ENCODE data around the gene FAM32A.
A peak's percentile ranks its signal among the peaks of the same experiment; 100 is the strongest.
"Not testable (repeated sequence)": the region's sequence is repeated elsewhere in the genome, so short reads cannot be mapped to it uniquely, and the experiment has no call there.

FAM32A gene

GRCh38 chr19:16166417-16166816, 18.8 kb upstream of the FAM32A start:
- no peak for DNase-seq

DNA sequence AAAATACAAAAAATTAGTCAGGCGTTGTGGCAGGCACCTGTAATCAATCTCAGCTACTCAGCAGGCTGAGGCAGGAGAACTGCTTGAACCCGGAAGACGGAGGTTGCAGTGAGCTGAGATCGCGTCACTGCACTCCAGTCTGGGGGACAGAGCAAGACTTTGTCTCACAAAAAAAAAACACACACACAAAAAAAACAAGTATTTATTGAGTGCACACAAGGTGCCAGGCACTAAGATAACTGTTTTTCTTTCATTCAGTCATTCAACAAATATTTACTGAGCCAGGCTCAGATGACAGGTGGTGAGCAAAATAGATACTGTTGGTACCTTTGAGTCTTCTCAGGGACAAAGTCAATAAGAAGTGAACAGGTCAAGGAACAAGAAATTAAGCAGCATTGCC, 18.2 kb upstream of the FAM32A start:
- DNase-seq = no peak

DNA sequence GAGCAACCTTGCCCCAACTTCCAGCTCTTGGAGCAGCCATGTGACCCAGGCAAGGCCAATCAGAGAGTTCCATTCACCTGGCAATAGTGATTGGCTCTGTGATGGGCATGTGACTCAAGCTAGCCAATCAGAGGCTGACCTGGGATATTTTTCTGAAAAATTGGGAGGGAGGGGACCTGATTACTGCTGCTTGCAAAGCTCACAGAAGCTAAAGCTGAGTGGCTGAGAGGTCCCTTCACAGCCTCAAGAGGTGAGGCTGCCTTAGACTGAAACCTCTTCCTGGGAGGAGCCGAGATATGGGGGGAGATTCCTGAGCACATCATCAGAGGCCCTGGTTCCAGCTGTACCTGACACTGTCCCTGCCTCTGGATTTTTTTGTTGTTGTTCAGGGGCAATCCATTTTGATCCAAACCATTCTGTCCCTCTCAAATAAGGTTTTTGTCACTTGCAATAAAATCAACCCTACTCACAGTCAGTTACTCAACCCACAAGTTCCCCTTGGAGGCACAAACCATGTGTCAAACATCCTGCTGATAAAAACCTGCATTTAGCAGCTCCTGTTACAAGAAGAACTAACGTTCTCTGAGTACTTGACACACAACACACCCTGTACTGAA, 16.6 kb upstream of the FAM32A start:
- DNase-seq = peak; percentile 36

GRCh38 chr19:16170134-16170533, 15.1 kb upstream of the FAM32A start:
- no peak for DNase-seq

GRCh38 chr19:16175954-16176353, 9.3 kb upstream of the FAM32A start:
- DNase-seq = no peak

GRCh38 chr19:16178866-16179265, 6.3 kb upstream of the FAM32A start:
- DNase-seq = not testable (repeated sequence)

- no peak for DNase-seq
These were observed 4.6 kb upstream of the FAM32A start for GRCh38 chr19:16180611-16181010.

DNA sequence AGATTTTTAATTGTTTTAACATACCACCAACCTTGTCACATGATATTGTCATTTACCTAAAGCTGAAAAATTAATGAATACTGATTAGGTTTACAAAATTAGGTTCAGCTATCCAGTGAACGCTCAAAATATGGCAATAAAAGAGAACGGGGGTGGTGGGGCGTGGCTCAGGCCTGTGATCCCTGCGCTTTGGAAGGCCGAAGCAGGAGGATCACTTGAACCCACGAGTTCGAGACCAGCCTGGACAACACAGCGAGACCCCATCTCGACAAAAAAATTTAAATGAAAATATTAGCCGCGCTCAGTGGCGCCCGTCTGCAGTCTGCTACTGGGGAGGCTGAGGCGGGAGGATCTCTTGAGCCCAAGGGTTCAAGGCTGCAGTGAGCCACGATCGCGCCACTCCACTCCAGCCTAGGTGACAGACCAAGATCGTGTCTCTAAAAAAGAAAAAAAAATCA, 516 bp upstream of the FAM32A start:
- no peak for DNase-seq

DNA sequence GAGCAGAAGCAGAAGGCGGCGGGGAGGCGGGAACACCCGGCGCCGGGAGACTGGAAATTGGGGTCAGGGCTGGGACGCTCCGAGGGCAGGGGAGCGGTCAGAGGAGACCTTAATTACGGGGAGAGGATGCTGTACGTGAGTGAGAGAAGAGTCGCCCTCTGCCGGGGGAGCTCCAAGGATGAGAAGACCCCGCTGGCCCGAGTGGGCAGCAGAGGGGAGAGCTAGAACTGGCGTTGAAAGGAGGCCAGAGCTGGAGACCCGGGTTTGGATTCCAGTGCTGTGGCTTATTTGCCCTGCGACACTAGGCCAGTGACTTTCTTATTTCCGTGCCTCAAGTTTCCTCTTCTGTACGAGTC, 536 bp downstream of the FAM32A start:
- DNase-seq = peak; percentile 47

DNA sequence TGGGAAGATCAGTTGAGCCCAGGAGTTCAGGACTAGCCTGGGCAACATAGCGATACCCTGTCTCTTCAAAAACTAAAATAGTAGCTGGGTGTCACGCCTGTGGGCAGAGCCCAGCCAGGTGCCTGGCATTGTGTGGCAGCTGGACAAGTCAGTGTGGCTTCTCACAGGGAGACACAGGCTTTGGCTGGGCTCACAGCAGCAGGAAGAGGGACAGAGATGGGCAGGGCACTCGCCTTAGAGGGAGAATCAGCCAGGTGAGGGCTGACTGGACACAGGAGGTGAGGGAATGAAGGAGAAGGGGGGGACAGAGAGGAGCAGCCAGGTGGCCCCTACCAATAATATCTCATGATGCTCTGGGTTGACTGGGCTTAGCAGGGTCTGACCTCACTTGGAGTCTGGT, 3.3 kb downstream of the FAM32A start:
- no peak for DNase-seq

GRCh38 chr19:16190198-16190597, 5.0 kb downstream of the FAM32A start:
- no peak for DNase-seq

DNA sequence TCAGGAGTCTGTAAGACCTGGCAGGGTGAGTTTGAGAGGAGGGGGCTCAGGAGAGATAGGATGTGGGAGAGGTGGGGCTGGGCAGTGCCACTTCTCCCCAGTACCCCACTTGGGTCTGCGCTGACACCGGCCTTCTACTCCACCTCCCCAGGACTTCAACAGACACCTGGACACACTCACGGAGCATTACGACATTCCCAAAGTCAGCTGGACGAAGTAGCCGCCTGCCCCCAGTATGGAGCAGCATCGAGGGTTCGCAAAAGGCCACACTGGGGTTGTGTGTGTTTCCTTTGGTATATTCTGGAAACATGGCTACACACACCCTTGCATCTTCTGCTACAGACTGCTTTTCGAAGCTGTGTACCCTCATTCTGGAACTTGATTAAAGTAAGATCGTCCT, 5.5 kb downstream of the FAM32A start:
- DNase-seq = no peak

- no peak for DNase-seq
These were observed 6.2 kb downstream of the FAM32A start for GRCh38 chr19:16191216-16191908.

DNA sequence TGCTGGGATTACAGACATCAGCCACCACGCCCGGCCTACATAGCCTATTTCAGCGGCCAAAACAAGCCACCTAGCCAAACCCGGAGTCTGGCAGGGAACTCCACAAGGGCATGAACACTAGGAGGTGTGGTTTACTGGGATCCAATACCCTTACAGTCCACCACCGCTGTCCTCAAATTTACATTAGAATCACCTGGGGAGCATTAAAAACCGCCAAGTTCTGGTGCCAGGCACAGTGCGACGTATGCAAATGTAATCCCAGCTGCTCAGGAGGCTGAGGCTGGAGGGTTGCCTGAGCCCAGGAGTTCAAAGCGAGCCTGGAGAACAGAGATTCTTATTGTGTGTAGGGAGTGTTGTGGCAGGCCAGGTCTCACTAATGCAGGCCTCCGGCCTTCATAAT, 8.3 kb downstream of the FAM32A start:
- DNase-seq = no peak

DNA sequence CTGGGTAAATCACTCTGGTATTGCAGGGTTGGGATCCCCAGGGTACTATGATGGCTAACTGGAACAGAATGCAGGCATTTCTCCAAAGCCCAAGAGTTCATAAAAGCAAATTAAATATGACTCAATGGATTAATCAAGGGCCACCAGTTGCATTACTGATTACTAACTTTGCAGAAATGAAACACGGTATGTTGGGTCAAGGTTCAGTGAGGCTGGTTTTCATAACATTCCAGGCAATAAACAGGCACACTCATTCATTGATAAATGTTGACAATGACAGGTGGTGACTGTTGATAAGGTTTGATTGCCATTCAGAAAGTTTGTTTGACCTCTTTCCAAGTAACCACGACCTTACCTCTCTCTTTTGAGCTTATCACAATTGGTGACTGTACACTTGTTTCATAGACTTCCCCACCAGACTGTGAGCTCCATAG, 12.0 kb downstream of the FAM32A start:
- no peak for DNase-seq

- peak; percentile 100 for DNase-seq
These were observed 12.6 kb downstream of the FAM32A start, which contains the start of gene AP1M1 for GRCh38 chr19:16197622-16198369. Gene AP1M1, plus strand, starts transcription at chr19:16197911. Its CDS starts 116 bp downstream, at chr19:16198027.

GRCh38 chr19:16198370-16198651, 13.1 kb downstream of the FAM32A start:
- no peak for DNase-seq

DNA sequence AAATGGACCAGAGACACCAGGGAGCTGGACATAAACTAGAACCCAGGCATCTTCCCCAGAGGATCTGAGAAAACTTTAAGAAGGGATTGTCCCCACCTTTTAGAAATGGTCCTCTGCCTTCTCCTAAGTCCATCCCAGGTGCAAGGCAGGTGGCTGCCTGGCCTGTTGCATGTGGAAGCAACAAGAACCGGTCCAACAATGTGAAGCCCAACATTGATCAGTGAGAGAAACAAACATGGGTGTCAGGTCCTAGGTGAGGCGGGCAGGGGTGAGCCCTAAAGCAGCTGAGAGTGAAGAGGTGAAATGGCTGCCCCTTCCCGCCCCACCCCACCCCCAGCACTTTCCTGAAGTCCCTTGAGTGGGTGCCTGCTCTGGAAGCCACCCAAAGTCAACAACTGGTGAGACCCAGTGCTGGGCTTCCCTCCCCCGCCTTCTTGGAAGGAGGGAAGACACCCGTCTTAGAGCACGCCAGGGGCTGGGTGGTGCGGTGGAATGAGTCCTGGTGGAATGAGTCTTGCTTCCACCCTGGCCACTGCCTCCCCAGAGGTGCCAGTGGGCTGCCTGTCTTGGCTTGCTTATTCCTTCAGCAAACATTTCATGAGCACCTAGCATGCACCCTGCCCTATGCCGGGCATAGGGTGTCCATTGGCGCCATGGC, 14.2 kb downstream of the FAM32A start:
- DNase-seq = no peak

DNA sequence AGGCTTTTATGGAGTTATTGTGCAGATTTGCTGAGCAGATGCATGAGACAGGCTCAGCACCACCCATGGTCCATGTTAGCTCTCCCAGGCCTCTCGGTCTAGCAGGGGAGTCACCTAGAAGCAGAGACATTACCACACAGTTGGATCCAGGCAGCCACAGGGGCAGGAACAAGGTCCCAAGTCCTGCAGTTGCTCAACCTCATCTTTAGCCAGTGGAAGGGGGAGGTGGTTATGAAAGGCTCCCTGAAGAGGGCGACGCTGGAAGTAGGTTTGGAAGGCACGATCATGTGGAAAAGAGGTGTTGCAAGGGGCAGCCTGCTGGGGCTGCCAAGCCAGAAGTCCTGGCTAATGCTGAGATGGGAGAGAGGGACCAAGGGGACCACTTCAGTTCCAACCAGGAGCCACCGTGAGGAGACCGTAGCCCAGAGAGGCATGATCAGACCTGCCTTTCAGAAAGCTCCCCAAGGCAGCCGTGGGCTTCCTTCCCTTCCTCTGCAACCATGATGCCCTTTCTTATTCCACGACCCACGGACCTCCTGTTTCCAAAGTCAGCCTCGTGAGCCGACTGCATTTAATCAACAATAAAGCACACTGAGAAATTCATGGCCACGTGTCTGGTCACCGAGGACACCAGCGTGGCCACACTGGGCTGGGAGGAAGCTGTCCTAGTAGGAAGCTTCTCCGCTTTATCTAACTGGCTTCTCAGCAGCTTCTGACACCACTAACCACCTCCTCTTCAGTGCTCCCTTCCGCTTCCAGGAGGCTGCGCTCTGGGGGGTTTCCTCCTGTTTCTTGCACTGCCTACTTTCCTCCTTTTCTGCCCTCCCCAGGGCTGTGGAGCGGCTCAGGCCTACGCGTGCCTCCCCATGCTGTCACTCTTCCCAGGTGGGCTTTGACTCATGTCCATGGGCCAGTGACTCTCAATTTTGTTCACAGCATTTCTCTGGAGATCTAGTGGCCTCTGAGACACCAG, 15.1 kb downstream of the FAM32A start:
- DNase-seq = no peak

- no peak for DNase-seq
These were observed 15.8 kb downstream of the FAM32A start for GRCh38 chr19:16201011-16201391.

GRCh38 chr19:16202320-16203255, 17.4 kb downstream of the FAM32A start:
- peak; percentile 39 for DNase-seq

Measured in activated CD4-positive, alpha-beta T cell treated with anti-CD3 and anti-CD28 coated beads, Interleukin-10, Interleukin-2, amounts not matched to agents 100 ng/mL and 50 ng/mL, durations not matched to agents 16 hours and 8 hours (primary cell).